ENCODE results near the gene OGA.

- TF ChIP-seq EP300 (IDR thresholded peaks at IDR 0.05) = no peak
- TF ChIP-seq, protein P1, sequence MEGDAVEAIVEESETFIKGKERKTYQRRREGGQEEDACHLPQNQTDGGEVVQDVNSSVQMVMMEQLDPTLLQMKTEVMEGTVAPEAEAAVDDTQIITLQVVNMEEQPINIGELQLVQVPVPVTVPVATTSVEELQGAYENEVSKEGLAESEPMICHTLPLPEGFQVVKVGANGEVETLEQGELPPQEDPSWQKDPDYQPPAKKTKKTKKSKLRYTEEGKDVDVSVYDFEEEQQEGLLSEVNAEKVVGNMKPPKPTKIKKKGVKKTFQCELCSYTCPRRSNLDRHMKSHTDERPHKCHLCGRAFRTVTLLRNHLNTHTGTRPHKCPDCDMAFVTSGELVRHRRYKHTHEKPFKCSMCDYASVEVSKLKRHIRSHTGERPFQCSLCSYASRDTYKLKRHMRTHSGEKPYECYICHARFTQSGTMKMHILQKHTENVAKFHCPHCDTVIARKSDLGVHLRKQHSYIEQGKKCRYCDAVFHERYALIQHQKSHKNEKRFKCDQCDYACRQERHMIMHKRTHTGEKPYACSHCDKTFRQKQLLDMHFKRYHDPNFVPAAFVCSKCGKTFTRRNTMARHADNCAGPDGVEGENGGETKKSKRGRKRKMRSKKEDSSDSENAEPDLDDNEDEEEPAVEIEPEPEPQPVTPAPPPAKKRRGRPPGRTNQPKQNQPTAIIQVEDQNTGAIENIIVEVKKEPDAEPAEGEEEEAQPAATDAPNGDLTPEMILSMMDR (IDR thresholded peaks at IDR 0.05) = no peak
Observed at GRCh38 chr10:101807158-101807557, 11.1 kb downstream of the OGA start.
